Hematopoietic multipotent progenitor cell treated with erythropoietin and hydrocortisone succinate and interleukin-3 and kit ligand, for 8 days (in vitro differentiated cells): ENCODE results near the gene VAX1.
"Not testable (repeated sequence)": the region's sequence is repeated elsewhere in the genome, so short reads cannot be mapped to it uniquely, and the experiment has no call there.

ENCODE experiments used
- DNase-seq: peaks from one replicate; pipeline ENCODE4 v3.0.0-alpha.2; 2015

Gene VAX1, protein sequence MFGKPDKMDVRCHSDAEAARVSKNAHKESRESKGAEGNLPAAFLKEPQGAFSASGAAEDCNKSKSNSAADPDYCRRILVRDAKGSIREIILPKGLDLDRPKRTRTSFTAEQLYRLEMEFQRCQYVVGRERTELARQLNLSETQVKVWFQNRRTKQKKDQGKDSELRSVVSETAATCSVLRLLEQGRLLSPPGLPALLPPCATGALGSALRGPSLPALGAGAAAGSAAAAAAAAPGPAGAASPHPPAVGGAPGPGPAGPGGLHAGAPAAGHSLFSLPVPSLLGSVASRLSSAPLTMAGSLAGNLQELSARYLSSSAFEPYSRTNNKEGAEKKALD

DNA sequence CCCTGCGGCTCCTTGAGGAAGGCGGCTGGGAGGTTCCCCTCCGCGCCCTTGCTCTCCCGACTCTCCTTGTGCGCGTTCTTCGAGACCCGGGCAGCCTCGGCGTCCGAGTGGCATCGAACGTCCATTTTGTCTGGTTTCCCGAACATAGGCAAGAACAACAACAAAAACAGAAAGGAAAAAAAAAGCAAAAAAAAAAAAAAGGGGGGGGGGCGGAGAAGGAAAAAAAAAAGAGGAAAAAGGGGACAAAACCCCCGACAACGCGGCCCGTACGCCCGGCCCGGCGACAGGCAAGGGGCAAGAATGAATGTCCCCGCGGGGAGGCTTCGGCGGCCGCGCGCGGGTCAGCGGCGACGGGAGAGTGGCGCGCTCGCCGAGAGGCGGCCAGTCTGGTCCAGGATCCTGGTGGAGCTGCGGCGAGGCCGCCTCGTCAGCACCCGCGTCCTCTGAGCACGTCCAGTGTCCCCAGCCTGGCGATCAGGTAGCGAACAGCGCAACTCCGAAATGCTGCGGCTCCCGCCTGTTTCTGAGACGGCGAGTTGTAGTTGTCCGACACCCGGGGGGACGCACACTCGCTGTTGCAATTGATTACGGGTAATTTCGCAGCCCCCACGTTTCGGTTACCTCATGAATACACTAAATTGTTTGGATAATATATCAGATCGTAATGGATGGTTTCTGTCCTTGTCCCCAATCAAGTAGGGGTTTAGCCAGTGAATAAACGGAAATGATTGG is at the start of gene VAX1:
Gene VAX1 (minus strand): TSS at position 360 of the 732 bp plus-strand sequence. CDS start 214 bp downstream, at position 146.
- no peak for DNase-seq

DNA sequence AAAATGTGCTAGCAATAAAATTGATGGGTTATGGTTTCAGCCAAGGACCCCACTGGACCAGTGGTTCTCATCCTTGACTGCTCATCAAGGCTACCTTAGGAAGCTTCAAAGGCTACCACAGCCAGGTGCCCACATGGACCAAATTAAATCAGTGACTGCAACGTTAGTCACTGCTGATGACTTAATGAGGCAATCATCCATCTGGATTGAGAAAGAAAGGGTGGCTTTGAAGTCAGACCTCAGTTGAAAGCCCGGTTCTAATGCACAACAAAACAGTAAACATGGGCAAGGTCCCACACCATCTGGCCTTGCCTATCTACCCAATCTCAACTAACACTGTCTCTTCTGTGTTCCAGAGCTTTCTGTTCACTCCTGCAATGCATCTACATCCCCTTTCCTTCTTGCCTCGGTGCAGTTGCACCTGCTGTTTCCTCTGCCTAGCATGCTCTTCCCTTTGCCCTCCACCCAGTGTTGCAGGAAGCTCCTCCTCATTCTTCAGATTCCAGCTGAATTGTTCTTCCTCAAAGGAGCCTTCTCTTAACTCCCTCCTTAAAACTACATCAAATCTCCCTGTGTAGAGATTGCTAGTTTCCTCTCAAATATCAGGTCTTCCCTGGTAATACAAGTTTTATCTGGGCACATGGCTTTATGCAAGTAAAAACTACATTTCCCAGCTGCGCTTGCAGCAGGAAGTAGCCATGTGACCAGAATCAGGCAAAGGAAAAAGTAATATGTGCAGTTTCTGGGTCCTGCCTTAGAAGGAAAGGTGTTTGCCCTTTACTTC is 49.0 kb upstream of the VAX1 start:
- DNase-seq, result no peak

DNA sequence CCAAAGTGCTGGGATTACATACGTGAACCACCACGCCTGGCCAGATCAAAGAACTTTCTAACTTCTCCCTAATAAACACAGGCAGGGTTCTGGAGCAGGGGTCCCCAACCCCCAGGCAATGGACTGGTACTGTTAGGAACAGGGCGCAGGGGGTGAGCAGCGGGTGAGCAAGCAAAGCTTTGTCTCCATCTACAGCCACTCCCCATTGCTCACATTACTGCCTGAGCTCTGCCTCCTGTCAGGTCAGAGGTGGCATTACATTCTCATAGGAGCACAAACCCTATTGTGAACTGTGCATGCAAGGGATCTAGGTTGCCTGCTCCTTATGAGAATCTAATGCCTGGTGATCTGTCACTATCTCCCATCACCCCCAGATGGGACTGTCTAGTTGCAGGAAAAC is 47.7 kb upstream of the VAX1 start:
- not testable (repeated sequence) for DNase-seq

DNA sequence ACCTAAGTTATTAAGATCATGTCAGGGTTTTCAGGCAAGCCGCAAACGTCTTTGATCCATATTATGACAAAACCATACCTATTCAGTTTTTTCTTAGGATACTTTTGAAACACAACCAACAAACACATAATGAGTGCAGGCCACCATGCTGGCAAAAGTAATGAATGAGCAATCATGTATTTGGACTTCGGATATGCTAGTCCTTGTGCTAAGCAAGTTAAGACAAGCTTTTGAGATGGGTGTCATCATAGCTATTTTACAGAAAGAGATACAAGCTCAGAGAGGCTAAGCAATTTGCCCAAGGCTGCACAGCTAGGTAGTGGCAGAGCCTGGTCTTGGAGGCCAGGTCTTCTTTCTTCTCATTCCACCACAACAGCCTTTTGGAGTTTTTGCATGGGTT is 46.8 kb upstream of the VAX1 start:
- no peak for DNase-seq

DNA sequence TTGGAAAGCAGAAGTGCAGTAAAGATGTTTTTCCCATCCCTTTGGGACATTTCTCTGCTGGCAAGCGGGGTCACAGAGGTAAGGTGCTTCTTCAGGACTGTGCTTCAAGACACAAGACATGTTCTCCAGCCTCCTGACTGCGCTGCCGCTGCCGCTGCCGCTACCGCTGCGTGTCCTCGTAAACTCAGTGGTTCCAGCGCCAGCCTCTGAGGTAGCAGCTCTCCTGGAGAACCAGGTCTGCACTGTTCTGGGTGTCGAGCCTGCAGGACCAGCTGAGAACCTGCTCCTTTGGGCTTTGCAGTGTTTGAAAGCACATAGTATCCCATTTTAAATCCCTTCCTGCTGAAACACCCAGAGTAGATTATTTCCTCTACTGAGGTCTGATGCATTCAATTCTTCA is 46.2 kb upstream of the VAX1 start:
- no peak for DNase-seq

DNA sequence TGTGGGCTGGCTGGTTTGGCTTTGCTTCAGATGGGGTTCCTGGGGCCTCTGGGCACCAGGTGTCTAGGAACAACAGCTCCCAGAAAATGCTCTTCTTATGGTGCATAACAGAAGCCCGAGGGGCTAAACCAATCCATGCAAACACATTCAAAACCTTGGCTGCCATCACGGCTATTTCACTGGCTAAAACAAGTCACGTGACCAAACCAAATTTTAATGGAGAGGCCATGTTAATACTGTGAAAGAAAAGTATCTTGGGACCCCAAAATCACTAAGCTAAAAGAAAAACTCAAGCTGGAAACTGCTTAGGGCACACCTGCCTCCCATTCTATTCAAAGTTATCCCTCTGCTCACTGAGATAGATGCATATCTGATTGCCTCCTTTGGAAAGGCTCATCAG is 40.1 kb upstream of the VAX1 start:
- no peak for DNase-seq

DNA sequence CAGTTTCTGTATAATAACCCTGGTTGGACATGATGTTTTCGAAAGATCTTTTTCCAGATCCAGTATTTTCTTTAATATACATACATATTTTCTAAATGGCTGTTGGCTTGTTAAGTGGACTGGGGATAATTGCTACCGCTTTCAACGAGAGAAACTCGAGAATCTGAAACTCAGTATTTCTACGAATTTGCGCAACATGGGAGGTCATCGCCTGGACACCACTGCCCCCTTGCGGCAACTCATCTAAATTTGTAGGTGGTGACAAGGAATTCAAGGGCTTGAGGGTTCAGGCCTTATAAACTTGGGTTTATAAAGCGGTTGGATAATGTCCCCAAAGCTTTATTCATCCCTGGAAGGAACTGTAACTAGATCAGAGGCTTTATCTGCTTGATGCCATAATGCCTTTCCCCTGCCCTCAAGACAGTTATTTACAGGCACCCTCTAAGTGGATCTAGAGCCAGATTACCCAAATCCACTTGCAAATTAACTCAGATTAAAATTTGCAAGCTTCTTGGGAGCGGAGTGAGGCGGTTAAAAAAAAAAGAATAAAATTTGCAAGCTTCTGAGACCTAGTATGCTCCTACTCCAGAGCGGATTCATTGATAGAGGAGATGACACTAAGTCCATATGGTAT is 37.9 kb upstream of the VAX1 start:
- DNase-seq, result peak; percentile 77

DNA sequence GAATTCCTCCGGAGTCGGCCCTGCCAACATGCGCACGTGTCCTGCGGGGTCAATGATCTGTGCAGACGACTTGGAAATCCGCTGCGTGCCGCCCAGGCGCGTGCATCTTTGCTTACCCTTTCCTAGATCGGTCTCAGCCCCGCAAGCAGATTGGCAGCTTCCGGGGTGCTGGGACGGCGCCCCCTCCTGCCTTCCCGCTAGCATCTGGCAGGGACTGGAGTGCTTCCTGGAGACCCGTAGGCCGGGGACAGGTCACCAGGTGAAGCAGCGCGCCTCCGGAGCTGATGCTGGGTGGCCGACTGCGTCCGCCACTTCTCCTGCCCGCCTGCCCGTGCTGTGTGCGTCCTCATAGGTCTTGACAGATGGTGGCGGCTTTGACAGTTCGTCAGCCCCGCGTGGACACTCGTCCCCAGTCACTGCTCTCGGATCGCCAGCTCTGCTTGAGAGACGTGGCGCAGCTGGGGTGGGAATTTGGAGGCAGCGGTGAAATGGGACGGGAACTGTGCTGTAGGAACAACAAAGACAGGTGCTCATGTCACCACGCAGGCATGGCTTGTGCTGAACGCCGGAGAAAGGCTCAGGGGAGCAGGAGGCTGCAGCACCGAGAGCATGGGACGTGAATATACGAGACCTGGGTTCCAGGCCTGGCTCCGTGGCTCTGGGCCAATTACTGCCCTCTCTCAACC is 37.3 kb upstream of the VAX1 start:
- no peak for DNase-seq

DNA sequence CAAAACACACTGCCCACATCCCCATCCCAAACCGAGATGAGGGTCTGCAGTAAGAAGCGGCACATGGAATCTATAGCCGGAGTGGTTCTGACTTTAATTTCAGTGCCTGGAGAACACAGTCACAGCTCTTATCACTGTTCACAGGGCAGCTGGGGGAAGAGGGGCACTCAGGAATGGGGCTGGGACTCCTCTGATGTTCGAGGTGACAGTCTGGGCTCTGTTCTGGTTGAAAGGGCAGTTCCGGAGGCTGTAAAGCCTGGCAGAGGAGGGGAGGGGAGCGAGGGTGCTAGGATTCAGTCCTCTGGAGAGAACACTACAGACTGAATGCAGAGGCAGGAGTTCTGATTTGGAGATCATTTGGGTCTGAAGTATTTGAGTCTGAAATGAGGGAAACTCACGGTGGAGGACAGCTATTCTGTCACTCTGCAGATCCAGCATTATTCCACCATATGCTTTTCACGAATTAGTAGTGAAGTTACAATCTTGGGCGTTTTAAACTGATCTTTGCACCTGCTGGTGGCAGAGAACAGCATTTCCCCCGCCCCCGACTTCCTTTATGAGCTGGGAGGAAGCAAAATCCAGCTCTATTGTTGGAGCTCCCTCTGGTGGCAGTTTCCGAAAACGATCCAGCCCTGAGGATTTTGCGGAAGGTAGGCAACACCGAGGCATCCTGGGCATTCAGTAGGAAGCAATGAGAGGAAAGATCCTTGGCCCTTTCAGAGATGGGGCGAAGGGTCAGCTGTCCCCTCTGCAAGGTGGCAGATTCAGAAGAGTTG is 36.6 kb upstream of the VAX1 start:
- DNase-seq, result peak; percentile 83

DNA sequence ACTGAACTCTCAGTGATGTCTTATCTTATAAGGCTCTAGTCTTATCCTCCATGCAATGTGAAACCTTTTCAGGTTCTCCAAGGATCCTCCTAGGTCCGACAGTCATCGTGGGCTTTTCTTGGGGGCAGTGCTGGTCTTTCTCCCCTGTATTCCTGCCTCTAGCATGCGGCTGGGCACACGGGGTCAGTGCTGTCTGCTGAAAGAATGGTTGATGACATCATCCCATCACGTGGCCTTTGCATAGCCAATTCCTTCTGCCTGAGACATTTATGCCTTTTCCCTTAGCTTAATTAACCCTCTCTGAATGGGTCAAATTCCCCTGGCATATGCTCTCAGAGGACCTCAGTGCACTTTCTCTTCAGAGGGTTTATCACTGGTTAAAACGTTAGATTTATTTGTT is 32.2 kb upstream of the VAX1 start:
- no peak for DNase-seq

DNA sequence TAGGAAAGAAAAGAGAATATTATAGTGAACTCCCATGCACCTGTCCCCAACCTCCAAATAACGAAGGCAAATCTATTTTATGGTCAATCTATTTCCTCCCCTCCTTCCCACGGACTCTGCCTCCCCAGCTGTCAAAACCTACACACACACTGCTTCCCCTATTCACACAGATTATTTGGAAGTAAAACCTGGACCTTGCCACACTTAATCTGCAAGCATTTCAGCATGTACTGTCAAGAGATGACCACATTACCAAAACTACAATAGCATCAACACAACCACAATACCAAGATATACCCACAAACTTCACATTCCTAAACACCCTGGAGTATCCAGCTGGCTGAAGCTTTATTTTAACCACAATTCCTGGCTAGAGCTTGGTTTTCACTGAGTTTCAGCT is 31.4 kb upstream of the VAX1 start:
- DNase-seq, result no peak

DNA sequence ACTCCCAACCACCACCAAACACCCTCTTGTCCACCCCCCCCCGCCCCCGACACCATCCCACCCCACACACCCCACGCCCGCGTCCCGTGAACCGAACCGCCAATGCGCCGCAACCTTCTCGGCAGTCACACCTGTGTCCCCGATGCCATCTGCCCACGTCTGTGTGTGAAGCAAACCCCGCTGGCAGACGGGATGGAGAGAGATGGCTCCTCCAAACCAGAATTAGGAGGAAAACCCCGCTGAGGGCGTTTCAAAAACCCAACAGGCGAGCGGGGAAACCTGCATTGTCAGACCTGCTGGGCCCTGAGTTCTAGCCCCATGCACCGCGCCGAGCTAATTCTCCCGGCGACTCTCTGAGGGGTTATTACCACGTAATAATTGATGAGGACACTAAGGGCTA is 30.7 kb upstream of the VAX1 start:
- DNase-seq, result no peak

DNA sequence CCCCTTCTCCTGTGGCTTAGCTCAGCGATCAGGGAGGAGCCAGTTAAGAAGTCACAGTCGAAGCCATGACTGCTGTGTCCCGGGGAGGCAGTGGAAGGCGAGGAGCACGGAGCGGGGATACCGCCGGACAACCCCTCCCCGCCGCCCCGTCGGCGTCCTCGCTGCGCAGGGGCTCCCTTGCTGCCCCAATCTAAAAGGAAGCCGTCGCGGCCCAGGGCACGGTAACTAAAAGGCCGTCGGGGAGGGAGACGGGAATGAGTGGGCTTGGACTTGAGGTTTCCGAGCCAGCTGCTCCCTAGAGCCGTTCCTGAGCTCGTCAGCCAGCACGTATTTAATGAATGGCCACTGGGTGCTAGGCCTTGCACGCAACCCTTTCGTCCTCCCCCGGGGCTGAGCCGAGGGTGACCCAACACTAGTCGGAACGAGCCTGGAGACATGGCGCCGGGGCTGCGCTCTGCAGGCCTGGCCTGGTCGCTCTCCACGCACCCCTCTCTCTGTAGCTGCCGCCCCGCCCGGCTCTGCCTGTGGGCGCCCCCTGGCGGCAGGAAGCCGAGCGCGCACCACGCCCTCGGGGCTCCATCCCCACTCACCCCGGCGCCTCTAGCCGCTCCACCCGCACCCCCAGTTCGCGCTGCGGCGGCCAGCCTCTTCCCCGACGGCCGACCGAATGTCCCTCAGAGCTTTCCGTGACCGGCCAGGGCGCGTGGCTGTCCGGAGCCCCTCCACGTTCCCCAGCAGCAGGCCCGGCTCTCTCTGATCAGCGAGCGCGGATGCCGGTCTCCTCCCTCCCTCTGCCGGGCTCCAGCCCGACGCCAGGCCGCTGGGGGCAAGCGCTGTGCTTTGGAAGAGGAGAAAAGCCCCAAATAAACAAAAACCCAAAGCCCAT is 30.0 kb upstream of the VAX1 start:
- peak; percentile 51 for DNase-seq

DNA sequence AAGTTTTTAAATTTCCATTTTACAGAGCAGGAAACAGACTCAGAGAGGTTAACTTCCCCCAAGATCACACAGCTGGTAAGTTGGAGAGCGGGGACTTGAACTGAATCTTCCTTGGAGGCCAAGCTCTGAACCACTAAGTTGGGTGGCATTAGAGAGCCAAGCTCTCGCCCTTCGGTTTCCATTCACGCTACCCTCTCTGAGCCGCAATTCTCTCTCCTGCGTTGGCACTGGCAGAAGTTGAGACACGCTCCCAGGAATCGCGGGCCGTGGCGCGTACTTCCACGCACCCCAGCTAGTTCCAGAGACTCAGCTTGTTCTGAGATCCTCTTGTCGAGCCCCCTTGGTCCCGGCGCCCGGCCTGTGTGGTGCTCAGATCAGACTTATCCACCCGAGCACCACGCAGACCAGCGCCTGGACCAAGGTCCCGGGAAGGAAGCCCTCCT is 29.3 kb upstream of the VAX1 start:
- DNase-seq, result no peak

DNA sequence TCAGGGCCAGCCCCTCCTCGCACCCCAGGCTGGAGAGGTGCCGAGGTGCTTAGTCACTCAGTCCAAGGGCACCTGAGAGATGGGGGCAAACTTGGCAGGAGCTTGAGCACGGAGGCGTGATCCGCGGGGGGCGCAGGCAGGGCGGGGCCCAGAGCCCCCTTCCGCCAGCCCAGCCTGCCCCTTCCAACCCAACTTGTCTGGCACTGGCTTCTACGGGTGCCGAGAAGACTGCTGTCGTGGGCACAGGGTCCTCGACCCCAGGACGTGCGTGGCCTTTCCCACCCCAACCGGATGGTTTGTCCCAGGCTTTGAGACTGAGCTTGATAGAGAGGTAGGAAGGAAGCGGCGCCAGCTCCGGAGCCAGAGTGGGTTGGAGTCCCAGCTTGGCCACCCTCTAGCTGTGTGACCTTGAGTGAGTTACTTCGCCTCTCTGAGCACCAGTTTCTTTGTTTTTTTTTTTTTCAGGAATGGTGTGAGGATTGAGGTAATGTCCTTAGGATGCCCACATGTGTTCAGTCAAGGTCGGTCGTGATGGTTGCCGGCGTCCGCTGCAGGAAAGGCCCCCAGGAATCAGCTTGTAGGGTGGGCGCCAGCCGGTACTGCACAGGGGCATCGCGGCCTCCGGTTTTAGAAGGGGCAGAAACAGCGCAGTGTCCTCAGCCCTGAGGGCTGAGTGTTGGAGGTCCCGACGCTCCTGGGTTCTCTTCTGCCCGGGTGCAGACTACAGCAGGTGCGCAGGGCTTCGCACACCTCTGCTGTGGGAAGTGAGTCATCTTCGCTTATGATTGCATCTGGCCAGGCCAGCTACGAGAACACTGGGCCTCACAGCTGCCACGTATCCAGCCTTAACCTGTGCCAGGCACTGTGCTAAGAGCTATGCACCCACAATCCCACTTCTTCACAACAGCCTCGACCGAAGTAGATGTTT is 28.6 kb upstream of the VAX1 start:
- no peak for DNase-seq

DNA sequence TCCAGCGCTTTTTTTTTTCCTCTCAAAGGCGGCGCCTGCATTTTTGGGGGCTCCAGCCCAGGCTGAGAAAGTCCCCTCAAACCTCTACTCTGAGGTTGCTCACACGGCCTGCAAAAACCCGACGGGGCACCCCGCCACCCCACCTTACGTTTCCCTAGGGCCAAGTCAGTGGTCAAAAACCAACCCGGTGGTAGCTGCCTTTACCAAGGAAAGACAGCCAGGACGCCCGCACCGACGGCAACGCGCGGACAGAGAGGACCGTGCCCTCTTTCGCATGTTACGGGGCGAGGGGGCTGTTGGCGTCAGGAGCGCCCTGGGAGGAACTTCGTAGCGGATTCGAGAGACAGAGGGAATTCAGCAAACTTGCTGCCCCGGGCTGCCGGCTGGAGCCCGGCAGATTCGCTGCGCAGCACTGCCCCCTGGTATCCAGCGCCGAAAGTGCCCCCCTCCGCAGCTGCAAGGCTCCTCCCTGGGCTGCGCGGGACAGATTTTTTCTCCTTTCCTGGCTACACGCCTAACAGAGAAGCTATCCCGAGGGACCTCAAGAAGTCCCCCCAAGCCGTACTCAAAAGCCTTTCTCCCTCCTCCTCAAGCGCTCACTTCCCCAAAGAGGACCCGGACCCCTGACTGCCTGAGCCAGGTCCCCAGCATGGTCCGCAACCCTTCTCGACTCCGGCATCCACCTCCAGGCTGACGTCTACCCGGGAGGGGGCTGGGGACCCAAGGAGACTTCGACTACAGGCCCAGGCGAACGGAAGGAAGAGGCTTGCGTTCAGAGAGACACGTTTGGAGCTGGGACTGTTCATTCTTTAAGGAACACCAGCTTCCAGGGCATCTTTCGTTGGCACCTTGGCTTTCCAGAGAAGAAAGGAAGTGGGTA is 27.7 kb upstream of the VAX1 start:
- peak; percentile 19 for DNase-seq

DNA sequence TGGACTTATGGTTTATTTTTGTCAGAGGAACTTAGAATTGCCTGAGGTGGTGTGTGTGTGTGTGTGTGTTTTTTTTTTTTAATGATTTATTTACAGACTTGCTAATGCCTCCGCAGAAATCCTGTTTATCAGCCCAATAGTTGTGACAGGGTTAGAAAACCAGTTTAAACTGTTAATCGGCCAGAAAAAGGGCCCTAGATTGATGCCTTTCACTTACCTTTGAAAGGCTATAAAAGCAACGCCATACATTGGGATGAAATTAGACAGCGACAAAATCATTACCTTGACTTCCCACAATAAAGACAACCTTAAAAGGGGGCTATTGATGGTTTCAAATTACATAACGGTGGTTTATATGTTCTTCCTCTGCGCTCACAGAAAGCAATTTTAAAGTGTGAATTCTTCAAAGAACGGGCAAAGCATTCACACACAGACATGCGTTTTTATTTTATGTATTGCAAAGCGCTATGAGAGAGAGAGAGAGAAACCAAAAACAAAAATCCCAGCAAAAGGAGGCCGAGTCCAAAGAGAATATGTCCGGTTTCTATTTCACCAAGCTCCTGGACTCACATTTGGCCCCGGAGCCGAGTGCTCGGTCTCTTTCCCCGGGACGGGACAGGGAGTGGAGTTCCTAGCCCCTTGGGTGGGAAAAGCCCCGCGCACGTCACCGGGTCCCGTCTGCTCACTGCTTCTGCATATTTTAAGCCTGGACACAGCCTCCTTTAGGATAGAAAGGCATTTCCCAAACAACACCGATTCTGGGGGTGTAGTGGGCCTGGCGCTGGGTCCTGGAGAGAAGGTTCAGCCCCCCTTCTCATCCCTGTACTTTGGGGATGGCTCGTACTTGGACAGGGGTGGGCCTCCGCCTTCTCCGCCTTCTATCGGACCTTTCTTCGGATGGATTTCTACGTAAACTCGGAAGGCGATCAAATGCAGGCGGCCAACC is 26.8 kb upstream of the VAX1 start:
- DNase-seq, result no peak
